Smooth muscle cell (in vitro differentiated cells): ENCODE results near the gene KIFC3. TPM values are rescaled to one million over a fixed set of nuclear protein-coding genes. Genes with fewer than 3 reads are reported as not detected.
"Not testable (repeated sequence)": the region's sequence is repeated elsewhere in the genome, so short reads cannot be mapped to it uniquely, and the experiment has no call there.

Source experiments
- DNase-seq: peaks from one replicate; lab custom pipeline; 2025; ENCODE audit not compliant: unreplicated experiment; lab: John Stamatoyannopoulos, UW
- H2AFZ ChIP-seq: fragments of 200-600 bp; sonication (generic); 2 replicates; pipeline ENCODE4 v1.6.0; 2016; ENCODE audit warnings: antibody characterized with exemption, low read depth, mild to moderate bottlenecking
- H3F3A ChIP-seq: fragments of 200-600 bp; sonication (generic); 2 replicates; pipeline ENCODE4 v1.6.0; 2017; ENCODE audit warnings: antibody characterized with exemption, low read depth
- H3K27ac ChIP-seq: fragments of 200-600 bp; sonication (generic); 2 replicates; pipeline ENCODE4 v1.5.1; 2016; ENCODE audit warnings: low read depth, mild to moderate bottlenecking
- H3K27me3 ChIP-seq: fragments of 200-600 bp; sonication (generic); 2 replicates; pipeline ENCODE4 v1.6.1; 2016; ENCODE audit warnings: low read depth, mild to moderate bottlenecking
- H3K36me3 ChIP-seq: fragments of 200-600 bp; sonication (generic); 2 replicates; pipeline ENCODE4 v1.5.1; 2016; ENCODE audit warnings: low read depth
- H3K4me1 ChIP-seq: fragments of 200-600 bp; sonication (generic); 2 replicates; pipeline ENCODE4 v1.5.1; 2016; ENCODE audit warnings: low read depth
- H3K4me2 ChIP-seq: fragments of 200-600 bp; sonication (generic); 2 replicates; pipeline ENCODE4 v1.6.0; 2016; ENCODE audit warnings: mild to moderate bottlenecking
- H3K4me3 ChIP-seq: fragments of 200-600 bp; sonication (generic); 2 replicates; pipeline ENCODE4 v1.5.1; 2016; ENCODE audit warnings: mild to moderate bottlenecking
- H3K79me2 ChIP-seq: fragments of 200-600 bp; sonication (generic); 2 replicates; pipeline ENCODE4 v1.6.0; 2016; ENCODE audit warnings: low read depth, mild to moderate bottlenecking
- H3K9ac ChIP-seq: fragments of 200-600 bp; sonication (generic); 2 replicates; pipeline ENCODE4 v1.6.0; 2016; ENCODE audit warnings: low read depth
- H3K9me3 ChIP-seq: fragments of 200-600 bp; sonication (generic); replicated peaks from 2 replicates; pipeline ENCODE4 v1.5.1; 2016; ENCODE audit warnings: low read depth
- H4K20me1 ChIP-seq: fragments of 200-600 bp; sonication (generic); 2 replicates; pipeline ENCODE4 v1.6.0; 2016; ENCODE audit warnings: low read depth
- CTCF ChIP-seq: fragments of 200-600 bp; sonication (generic); IDR thresholded peaks from 2 replicates; pipeline ENCODE4 v1.5.1; 2017; ENCODE audit warnings: borderline replicate concordance, mild to moderate bottlenecking, antibody characterized with exemption; ENCODE audit not compliant: insufficient read depth, poor library complexity, severe bottlenecking
- WGBS: methylation state at CpG from one replicate; pipeline ENCODE4 v1.1.7; 2016; ENCODE audit warnings: low lambda C conversion rate; 5-methylcytosine and 5-hydroxymethylcytosine counted together
- polyA plus RNA-seq: library from polyadenylated mRNA; unstranded; fragments of >200 nt; fragmentation: Nextera tagmentation; extraction: Ambion mirVana; gene quantifications from 2 replicates; pipeline ENCODE4 v1.2.1, GENCODE V29; 2016
- total RNA-seq: library from RNA; depleted of rRNA; stranded (reverse); fragments of >200 nt; gene quantifications from 2 replicates; pipeline ENCODE4 v1.2.3, GENCODE V29; 2014

The KIFC3 gene
- total and polyA plus RNA-seq, 2 experiments from 2014 or later = 30.6 to 50.2 TPM

DNA sequence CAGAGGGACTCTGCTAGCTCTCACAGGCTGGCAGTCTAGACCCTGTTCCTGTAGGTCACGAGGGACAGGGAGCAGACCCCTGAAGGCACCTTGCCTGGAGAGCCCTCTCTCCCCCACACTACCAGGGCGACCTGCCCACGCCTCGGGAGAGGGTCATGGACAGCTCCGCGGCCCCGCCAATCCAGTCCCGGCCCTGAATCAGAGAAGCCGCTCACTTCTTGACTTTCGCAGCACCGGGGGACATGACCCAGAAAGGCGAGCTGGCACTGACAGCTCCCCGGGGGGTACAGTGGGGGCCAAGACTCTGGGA, 5.1 kb downstream of the KIFC3 start:
- peaks cover 43% of the 10 kb centered on the region for H3K79me2 ChIP-seq
- peaks cover 29% of the 10 kb centered on the region for H3K4me1 ChIP-seq
- peaks cover 86% of the 10 kb centered on the region for H4K20me1 ChIP-seq
- H3K4me2 ChIP-seq = peak overlapping the region; percentile 73
- H3K9me3 ChIP-seq = no peaks in the 10 kb centered on the region
- H3K27me3 ChIP-seq = no peaks in the 10 kb centered on the region
- no peak for TF ChIP-seq CTCF
- H2AFZ ChIP-seq = no peak overlapping the region
- peak overlapping the region; percentile 39 for H3K9ac ChIP-seq
- peaks cover 4% of the 10 kb centered on the region for H3K36me3 ChIP-seq
- no peak for DNase-seq
- H3F3A ChIP-seq = no peaks in the 10 kb centered on the region
- peak overlapping the region; percentile 31 for H3K4me3 ChIP-seq
- H3K27ac ChIP-seq = peak overlapping the region; percentile 78
- 93% methylated on average over 11 of the region's 13 CpGs for WGBS

DNA sequence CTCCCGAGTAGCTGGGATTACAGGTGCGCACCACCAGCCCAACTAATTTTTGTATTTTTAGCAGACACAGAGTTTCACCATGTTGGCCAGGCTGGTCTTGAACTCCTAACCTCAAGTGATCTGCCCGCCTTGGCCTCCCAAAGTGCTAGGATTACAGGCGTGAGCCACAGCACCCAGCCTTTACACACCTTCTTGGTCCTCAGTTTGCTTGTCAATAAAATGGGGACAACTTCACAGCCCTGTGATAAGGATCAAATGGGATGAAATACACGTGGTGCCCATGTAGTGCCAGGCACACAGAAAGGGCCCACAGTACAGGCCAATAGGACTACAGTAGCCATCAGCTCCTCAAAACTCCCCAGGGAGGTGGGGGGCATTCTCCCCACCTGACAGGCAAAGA, 6.3 kb downstream of the KIFC3 start:
- not testable (repeated sequence) for H3K27me3 ChIP-seq, H2AFZ ChIP-seq, H3F3A ChIP-seq, H3K9me3 ChIP-seq, H3K4me2 ChIP-seq, H3K4me3 ChIP-seq, H3K27ac ChIP-seq, H3K36me3 ChIP-seq, DNase-seq, H3K9ac ChIP-seq
- WGBS = 95% methylated on average over 5 of the region's 5 CpGs
- Histone ChIP-seq H4K20me1 (peaks cover 92% of the 10 kb centered on the region), H3K79me2 (peaks cover 38% of the 10 kb centered on the region), H3K4me1 (peaks cover 22% of the 10 kb centered on the region)

GRCh38 chr16:57795431-57795878, 6.8 kb downstream of the KIFC3 start:
- no peaks in the 10 kb centered on the region for H3F3A ChIP-seq
- peaks cover 90% of the 10 kb centered on the region for H4K20me1 ChIP-seq
- no peaks in the 10 kb centered on the region for H3K9me3 ChIP-seq
- DNase-seq = no peak
- TF ChIP-seq CTCF = peak; percentile 16
- H3K27me3 ChIP-seq = no peaks in the 10 kb centered on the region
- H3K9ac ChIP-seq = no peak overlapping the region
- no peak overlapping the region for H3K4me2 ChIP-seq
- H3K4me3 ChIP-seq = no peak overlapping the region
- 69% methylated on average over 9 of the region's 9 CpGs for WGBS
- H3K79me2 ChIP-seq = peaks cover 33% of the 10 kb centered on the region
- H3K36me3 ChIP-seq = peaks cover 4% of the 10 kb centered on the region
- no peak overlapping the region for H2AFZ ChIP-seq
- peaks cover 19% of the 10 kb centered on the region for H3K4me1 ChIP-seq
- no peak overlapping the region for H3K27ac ChIP-seq

DNA sequence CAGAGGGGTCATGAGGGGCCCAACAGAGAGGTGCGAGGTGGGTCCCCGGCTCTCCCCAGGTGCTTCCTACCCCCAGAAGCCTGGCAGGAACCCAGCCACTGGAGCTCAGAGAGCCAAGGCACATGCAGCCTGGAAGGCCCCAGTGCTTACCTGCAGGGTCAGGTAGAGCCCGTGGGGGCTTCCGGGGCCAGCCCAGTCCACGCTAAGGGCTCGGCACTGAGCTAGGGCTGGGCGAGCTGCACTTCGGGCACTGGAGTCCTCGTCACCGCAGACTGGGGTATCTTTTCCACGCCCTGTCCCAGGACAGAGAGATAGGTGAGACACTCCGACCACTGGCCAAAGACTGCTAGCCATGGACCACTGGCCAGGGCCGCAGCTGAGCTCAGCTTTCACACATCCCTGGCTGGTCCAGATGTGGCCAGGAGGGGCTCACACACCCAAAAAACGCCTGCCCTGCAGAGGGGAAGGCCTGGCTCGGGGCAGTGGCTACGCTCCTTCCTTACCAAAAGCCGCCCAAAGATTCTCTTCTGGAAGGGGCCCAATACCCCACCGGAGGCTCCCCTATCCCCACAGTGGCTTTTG, 7.4 kb downstream of the KIFC3 start:
- no peak for TF ChIP-seq CTCF

More for the DNA sequence above, 7.4 kb downstream of the KIFC3 start:
- H3K27ac ChIP-seq = no peak overlapping the region
- peaks cover 4% of the 10 kb centered on the region for H3K36me3 ChIP-seq
- peaks cover 85% of the 10 kb centered on the region for H4K20me1 ChIP-seq
- no peak overlapping the region for H2AFZ ChIP-seq
- no peak overlapping the region for H3K4me3 ChIP-seq
- no peak overlapping the region for H3K9ac ChIP-seq
- H3K4me2 ChIP-seq = no peak overlapping the region
- no peaks in the 10 kb centered on the region for H3K9me3 ChIP-seq
- H3K27me3 ChIP-seq = no peaks in the 10 kb centered on the region
- no peak for DNase-seq
- H3K79me2 ChIP-seq = peaks cover 27% of the 10 kb centered on the region
- peaks cover 14% of the 10 kb centered on the region for H3K4me1 ChIP-seq
- no peaks in the 10 kb centered on the region for H3F3A ChIP-seq
- WGBS = 94% methylated on average over 18 of the region's 18 CpGs
